ENCODE results near the gene CNTN1. TPM values are rescaled to one million over a fixed set of nuclear protein-coding genes. Genes with fewer than 3 reads are reported as not detected.

CNTN1 gene
- total and polyA plus RNA-seq, 2 of the 8 experiments (the other 6 are each of a cell fraction or from before 2014, with no cell fraction given), result 7.2 to 21.8 TPM

GRCh38 chr12:40992158-40992557 is 299.9 kb downstream of the CNTN1 start:
- H3K4me3 ChIP-seq (ENCODE audit: extremely low read depth in 1 of 4, insufficient read depth in 2 of 4, low read depth in 3 of 4, low read length in 4 of 4), result no peak overlapping the region
- no peak overlapping the region for H3K18ac ChIP-seq (ENCODE audit: extremely low read depth, low read length)
- H3K23ac ChIP-seq (ENCODE audit: insufficient read length), result no peak overlapping the region
- ChIA-PET CTCF (ENCODE audit: partially characterized antibody) (interaction anchor here (1.1 kb wide), 1 partner anchor 196 kb away, joined by 4 read pairs; the partner anchor contains the start of gene PDZRN4), POLR2A (ENCODE audit: partially characterized antibody) (no interaction called here)
- H3K4ac ChIP-seq (replicated peaks; ENCODE audit: insufficient read length, low read depth, low read length), result no peak overlapping the region
- no peak overlapping the region for H2BK120ac ChIP-seq (replicated peaks; ENCODE audit: low read depth, low read length)
- H3K9me3 ChIP-seq (ENCODE audit: insufficient read depth in 2 of 2, low read depth in 1 of 2, low read length in 1 of 2), result no peaks in the 10 kb centered on the region
- no peak overlapping the region for H2BK5ac ChIP-seq (ENCODE audit: low read depth, low read length)
- H3K56ac ChIP-seq (replicated peaks; ENCODE audit: insufficient read length, low read depth, low read length), result no peak overlapping the region
- H3K4me1 ChIP-seq (replicated peaks in 1 of 4; ENCODE audit: control insufficient read depth in 3 of 4, insufficient read depth in 4 of 4, low read length in 3 of 4), result no peaks in the 10 kb centered on the region
- WGBS, 2 experiments (ENCODE audit: extremely low coverage in 1 of 2, insufficient coverage in 1 of 2, insufficient read length in 1 of 2, insufficient replicate concordance in 2 of 2, low coverage in 1 of 2, low lambda C conversion rate in 2 of 2, missing lambda C conversion rate in 1 of 2), result 91% methylated on average over 4 of the region's 4 CpGs; no CpG with 5 or more reads in 1 of the 2 experiments
- no peak overlapping the region for H3K14ac ChIP-seq (ENCODE audit: insufficient read length)
- no peak overlapping the region for H4K5ac ChIP-seq (ENCODE audit: insufficient read length, low read depth, low read length)
- H3K27me3 ChIP-seq (replicated peaks in 1 of 4; ENCODE audit: control insufficient read depth in 3 of 4, extremely low read depth in 1 of 4, insufficient read depth in 3 of 4, low read length in 3 of 4), result no peaks in the 10 kb centered on the region
- DNase-seq (ENCODE audit: low read depth in 1 of 2, low spot score in 2 of 2) (no peak), FAIRE-seq (no peak)
- H2AFZ ChIP-seq (ENCODE audit: low read length), result no peak overlapping the region
- H3K9ac ChIP-seq (replicated peaks in 1 of 4; ENCODE audit: extremely low read depth in 1 of 4, low read depth in 3 of 4, low read length in 3 of 4), result no peak overlapping the region
- no peaks in the 10 kb centered on the region for H3K23me2 ChIP-seq (ENCODE audit: low read depth, low read length)
- no peak overlapping the region for H4K8ac ChIP-seq (ENCODE audit: extremely low read depth, insufficient read depth, low read length)
- no peak overlapping the region for H2AK5ac ChIP-seq (ENCODE audit: low read depth, low read length)
- no peak overlapping the region for H2BK15ac ChIP-seq (ENCODE audit: low read length)
- no peak overlapping the region for H3K4me2 ChIP-seq (ENCODE audit: insufficient read depth in 1 of 2, low read depth in 2 of 2, low read length in 2 of 2)
- H4K91ac ChIP-seq (replicated peaks; ENCODE audit: insufficient read length, low read length), result no peak overlapping the region
- no peaks in the 10 kb centered on the region for H3K79me1 ChIP-seq (ENCODE audit: low read depth, low read length)
- H3K79me2 ChIP-seq (ENCODE audit: control insufficient read depth in 1 of 2, insufficient read depth in 2 of 2, low read length in 2 of 2), result no peaks in the 10 kb centered on the region
- H2BK20ac ChIP-seq (ENCODE audit: low read length), result no peak overlapping the region
- H4K20me1 ChIP-seq (replicated peaks in 1 of 2; ENCODE audit: control insufficient read depth in 1 of 2, insufficient read depth in 2 of 2, low read length in 2 of 2), result no peaks in the 10 kb centered on the region
- TF ChIP-seq CBX5 (IDR thresholded peaks at IDR 0.05; ENCODE audit: low read depth, low read length) (no peak), MAX (IDR thresholded peaks at IDR 0.05) (no peak), RFX5 (IDR thresholded peaks at IDR 0.05; ENCODE audit: borderline replicate concordance, low read depth, low read length) (no peak), CEBPB (IDR thresholded peaks at IDR 0.05; ENCODE audit: low read depth, low read length) (peak; percentile 61; the same call in 1 of the 2 replicates), TBP (IDR thresholded peaks at IDR 0.05; ENCODE audit: low read depth, low read length) (no peak), RBBP5 (IDR thresholded peaks at IDR 0.05; ENCODE audit: borderline replicate concordance, low read depth, low read length) (no peak), TCF12 (IDR thresholded peaks at IDR 0.05; ENCODE audit: low read depth, low read length) (no peak)
- no peak overlapping the region for H3K27ac ChIP-seq (ENCODE audit: low read depth, low read length)
- H3K36me3 ChIP-seq (ENCODE audit: control insufficient read depth in 2 of 4, insufficient read depth in 4 of 4, low read length in 3 of 4), result no peaks in the 10 kb centered on the region
- H2BK12ac ChIP-seq (ENCODE audit: low read depth, low read length), result no peak overlapping the region

Data from H1 (cell line).